Endothelial cell of umbilical vein (primary cell): ENCODE measurements around the gene CD151. TPM values are rescaled to one million over a fixed set of nuclear protein-coding genes. Genes with fewer than 3 reads are reported as not detected.

ENCODE experiments used
- BruUV-seq: library from RNA; stranded (reverse); fragments of 400-500 nt; replicated peaks from 2 replicates; lab custom pipeline; 2021; lab: Mats Ljungman, UMichigan
- CTCF ChIA-PET: fragments of 300-600, 350-600 bp; sonication (Branson Sonifier 250); formaldehyde crosslinking; loops from one replicate; lab custom pipeline; 2021; ENCODE audit warnings: antibody characterized with exemption, inconsistent platforms; lab: Charles Lee
- POLR2A ChIA-PET: fragments of 300-600, 350-600 bp; sonication (Branson Sonifier 250); formaldehyde crosslinking; loops from one replicate; lab custom pipeline; 2021; ENCODE audit warnings: antibody characterized with exemption, inconsistent platforms; lab: Charles Lee
- DNase-seq: peaks from one replicate; pipeline ENCODE4 v3.0.0-alpha.2; 2011; ENCODE audit warnings: low read depth, low spot score
- FAIRE-seq: peaks from 2 replicates; lab custom pipeline; 2011; peaks lifted over from hg19 to GRCh38; lab: Jason Lieb, UNC
- H2AFZ ChIP-seq: 2 replicates; pipeline ENCODE4 v1.6.0; 2012; ENCODE audit warnings: low read depth, low read length, control low read depth, inconsistent platforms
- H3K27ac ChIP-seq: 2 replicates; pipeline ENCODE4 v1.5.1; 2011; ENCODE audit warnings: low read depth, mild to moderate bottlenecking, control low read depth, low read length, moderate library complexity; ENCODE audit not compliant: insufficient read depth
- H3K27me3 ChIP-seq, 2 experiments: 2 replicates each; pipeline versions ENCODE4 v1.6.0 to v1.6.1; 2011; ENCODE audit warnings: low read length in 2 of 2, mixed read lengths in 1 of 2; ENCODE audit not compliant: control insufficient read depth in 2 of 2, insufficient read depth in 2 of 2
- H3K36me3 ChIP-seq, 2 experiments: 2 replicates in 1 of 2; 3 replicates in 1 of 2; pipeline ENCODE4 v1.5.1; 2011; ENCODE audit warnings: low read length in 2 of 2, mild to moderate bottlenecking in 1 of 2, moderate library complexity in 1 of 2; ENCODE audit not compliant: control insufficient read depth in 2 of 2, insufficient read depth in 2 of 2; ENCODE audit errors: extremely low read depth in 1 of 2
- H3K4me1 ChIP-seq: 3 replicates; pipeline ENCODE4 v1.5.1; 2011; ENCODE audit warnings: mild to moderate bottlenecking, low read length; ENCODE audit not compliant: control insufficient read depth, insufficient read depth; ENCODE audit errors: extremely low read depth
- H3K4me2 ChIP-seq: 2 replicates; pipeline ENCODE4 v1.6.1; 2011; ENCODE audit warnings: low read length, control low read depth, mixed read lengths; ENCODE audit not compliant: insufficient read depth
- H3K4me3 ChIP-seq, 3 experiments: fragments of 200-600 bp in 1 of 3; sonication (generic), shearing (Covaris generic) in 1 of 3; replicated peaks in 1 of 3; 2 replicates each; pipeline ENCODE4 v1.5.1; 2011 to 2016; ENCODE audit warnings: control low read depth in 3 of 3, low read length in 3 of 3, mild to moderate bottlenecking in 2 of 3, inconsistent platforms in 1 of 3, low read depth in 1 of 3, moderate library complexity in 1 of 3; ENCODE audit not compliant: insufficient read depth in 1 of 3
- H3K79me2 ChIP-seq: 2 replicates; pipeline ENCODE4 v1.6.0; 2012; ENCODE audit warnings: low read length, inconsistent platforms; ENCODE audit not compliant: control insufficient read depth, insufficient read depth
- H3K9ac ChIP-seq: replicated peaks from 2 replicates; pipeline ENCODE3; 2011; ENCODE audit warnings: low read length, control low read depth; ENCODE audit not compliant: insufficient read depth; ENCODE audit errors: extremely low read depth
- H3K9me1 ChIP-seq: replicated peaks from 3 replicates; pipeline ENCODE4 v1.6.0; 2011; ENCODE audit warnings: mild to moderate bottlenecking, low read length; ENCODE audit not compliant: control insufficient read depth, insufficient read depth; ENCODE audit errors: extremely low read depth
- H3K9me3 ChIP-seq: replicated peaks from 2 replicates; pipeline ENCODE4 v1.5.1; 2012; ENCODE audit warnings: low read length, inconsistent platforms; ENCODE audit not compliant: control insufficient read depth, insufficient read depth
- H4K20me1 ChIP-seq: replicated peaks from 2 replicates; pipeline ENCODE3; 2011; ENCODE audit warnings: mild to moderate bottlenecking, low read length; ENCODE audit not compliant: control insufficient read depth, insufficient read depth; ENCODE audit errors: extremely low read depth
- CTCF ChIP-seq, 2 donors: IDR thresholded peaks; 1 replicate in 1 of 2; 2 replicates in 1 of 2; pipeline ENCODE4 v1.5.1; 2011; ENCODE audit warnings: low read length in 2 of 2, mild to moderate bottlenecking in 2 of 2, moderate library complexity in 2 of 2, control low read depth in 1 of 2, inconsistent platforms in 1 of 2, low read depth in 1 of 2; ENCODE audit not compliant: insufficient read depth in 1 of 2; ENCODE audit errors: extremely low read depth in 1 of 2
- EZH2 ChIP-seq: IDR thresholded peaks from 2 replicates; pipeline ENCODE4 v1.6.1; 2012; ENCODE audit warnings: borderline replicate concordance, low read depth, mild to moderate bottlenecking, moderate library complexity, low read length, inconsistent platforms; ENCODE audit not compliant: severe bottlenecking
- FOS ChIP-seq: IDR thresholded peaks from 2 replicates; pipeline ENCODE4 v1.6.1; 2011; ENCODE audit warnings: mild to moderate bottlenecking, low read length, moderate library complexity, borderline replicate concordance; ENCODE audit not compliant: insufficient read depth
- GATA2 ChIP-seq: IDR thresholded peaks from 2 replicates; pipeline ENCODE4 v1.7.0; 2011; ENCODE audit warnings: low read depth, mild to moderate bottlenecking, moderate library complexity, mixed read lengths, low read length; ENCODE audit not compliant: insufficient read length, insufficient read depth
- JUN ChIP-seq: IDR thresholded peaks from 2 replicates; pipeline ENCODE4 v1.6.1; 2011; ENCODE audit warnings: borderline replicate concordance, low read depth; ENCODE audit not compliant: insufficient read length, insufficient read depth
- MYC ChIP-seq: IDR thresholded peaks from one replicate; pipeline ENCODE4 v1.6.1; 2011; ENCODE audit warnings: mild to moderate bottlenecking, low read depth, low read length
- POLR2A ChIP-seq: IDR thresholded peaks from 2 replicates; pipeline ENCODE4 v1.6.1; 2012; ENCODE audit warnings: low read depth, mild to moderate bottlenecking, control low read depth, low read length
- POLR2AphosphoS5 ChIP-seq: IDR thresholded peaks from 2 replicates; pipeline ENCODE4 v1.6.1; 2012; ENCODE audit warnings: low read depth, mild to moderate bottlenecking, control low read depth, low read length, moderate library complexity; ENCODE audit not compliant: insufficient read depth
- dilution Hi-C: fragments of 300-500 bp; cut with MboI; formaldehyde crosslinking; loops from one replicate; pipeline ENCODE4 v1.15.0; 2019; ENCODE audit warnings: low sequenced_read_pairs; ENCODE audit not compliant: extremely low pct_ligation_motif_present
- intact Hi-C: fragments of 100-400 bp; cut with micrococcal nuclease; formaldehyde crosslinking; loops from one replicate; pipeline ENCODE4 v1.10.0; 2022
- polyA plus RNA-seq, 4 experiments: library from polyadenylated mRNA; depleted of rRNA in 3 of 4; stranded (reverse) in 3 of 4; unstranded in 1 of 4; fragments of >200 nt; gene quantifications; 2 replicates each; pipeline versions ENCODE4 v1.2.1 to v1.2.3, GENCODE V29; 2011 to 2012; ENCODE audit warnings: missing spikeins in 1 of 4
- total RNA-seq: library from RNA; stranded (reverse); gene quantifications from 2 replicates; pipeline ENCODE4 v1.2.3, GENCODE V29; 2021
- TF ChIP-seq, protein P1 (sequence below): IDR thresholded peaks from 2 replicates; pipeline ENCODE4 v1.6.1; 2011; ENCODE audit not compliant: insufficient read depth, insufficient read length

The CD151 gene
- total and polyA plus RNA-seq, 2 donors (not counting 3 experiments of a cell fraction or from before 2014, with no cell fraction given): 515 to 1,090 TPM

GRCh38 chr11:863023-863909 is 30.5 kb downstream of the CD151 start:
- dilution Hi-C loops: no loop called here
- Histone ChIP-seq H3K4me3 (no peak overlapping the region), H3K9me3 (no peaks in the 10 kb centered on the region), H3K36me3 (peaks cover 0 to 11% of the 10 kb centered on the region in 2 experiments), H2AFZ (no peak overlapping the region), H3K4me2 (no peak overlapping the region), H4K20me1 (no peaks in the 10 kb centered on the region), H3K9ac (no peak overlapping the region), H3K27ac (no peak overlapping the region), H3K27me3 (no peaks in the 10 kb centered on the region), H3K4me1 (no peaks in the 10 kb centered on the region), H3K9me1 (no peaks in the 10 kb centered on the region), H3K79me2 (no peaks in the 10 kb centered on the region)
- ChIA-PET CTCF (no interaction called here), POLR2A (no interaction called here)
- no peak for DNase-seq
- BruUV-seq: no TSS peak
- FAIRE-seq: no peak
- intact Hi-C loops: no loop called here
- no peak for TF ChIP-seq FOS
- TF ChIP-seq POLR2A: no peak
- TF ChIP-seq, protein P1, sequence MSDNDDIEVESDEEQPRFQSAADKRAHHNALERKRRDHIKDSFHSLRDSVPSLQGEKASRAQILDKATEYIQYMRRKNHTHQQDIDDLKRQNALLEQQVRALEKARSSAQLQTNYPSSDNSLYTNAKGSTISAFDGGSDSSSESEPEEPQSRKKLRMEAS: no peak

- Histone ChIP-seq H3K27ac (no peak overlapping the region), H2AFZ (no peak overlapping the region), H4K20me1 (no peaks in the 10 kb centered on the region), H3K9me1 (no peaks in the 10 kb centered on the region), H3K4me2 (no peak overlapping the region), H3K4me1 (no peaks in the 10 kb centered on the region), H3K9ac (no peak overlapping the region), H3K27me3 (no peaks in the 10 kb centered on the region), H3K9me3 (no peaks in the 10 kb centered on the region), H3K36me3 (peaks cover 0 to 11% of the 10 kb centered on the region in 2 experiments), H3K79me2 (no peaks in the 10 kb centered on the region), H3K4me3 (no peak overlapping the region)
- BruUV-seq: no TSS peak
- dilution Hi-C loops: no loop called here
- POLR2A ChIA-PET: no interaction called here
- FAIRE-seq: no peak
- no peak for DNase-seq
- TF ChIP-seq JUN (no peak), GATA2 (no peak), POLR2AphosphoS5 (no peak), POLR2A (no peak), CTCF (IDR thresholded peaks at IDR 0.05; ENCODE audit: extremely low read depth in 1 of 2, insufficient read depth in 1 of 2, low read depth in 1 of 2, low read length in 2 of 2) (no peak), EZH2 (no peak), FOS (no peak), MYC (no peak)
- TF ChIP-seq, protein P1: no peak
- CTCF ChIA-PET: no interaction called here
- intact Hi-C loops: no loop called here
Measured at GRCh38 chr11:863910-864827, 31.4 kb downstream of the CD151 start.
